ENCODE data around the gene DNLZ.
A peak's percentile ranks its signal among the peaks of the same experiment; 100 is the strongest.

DNLZ gene

GRCh38 chr9:136343121-136343883 is 20.2 kb downstream of the DNLZ start:
- DNase-seq (ENCODE audit: low spot score) = no peak

DNA sequence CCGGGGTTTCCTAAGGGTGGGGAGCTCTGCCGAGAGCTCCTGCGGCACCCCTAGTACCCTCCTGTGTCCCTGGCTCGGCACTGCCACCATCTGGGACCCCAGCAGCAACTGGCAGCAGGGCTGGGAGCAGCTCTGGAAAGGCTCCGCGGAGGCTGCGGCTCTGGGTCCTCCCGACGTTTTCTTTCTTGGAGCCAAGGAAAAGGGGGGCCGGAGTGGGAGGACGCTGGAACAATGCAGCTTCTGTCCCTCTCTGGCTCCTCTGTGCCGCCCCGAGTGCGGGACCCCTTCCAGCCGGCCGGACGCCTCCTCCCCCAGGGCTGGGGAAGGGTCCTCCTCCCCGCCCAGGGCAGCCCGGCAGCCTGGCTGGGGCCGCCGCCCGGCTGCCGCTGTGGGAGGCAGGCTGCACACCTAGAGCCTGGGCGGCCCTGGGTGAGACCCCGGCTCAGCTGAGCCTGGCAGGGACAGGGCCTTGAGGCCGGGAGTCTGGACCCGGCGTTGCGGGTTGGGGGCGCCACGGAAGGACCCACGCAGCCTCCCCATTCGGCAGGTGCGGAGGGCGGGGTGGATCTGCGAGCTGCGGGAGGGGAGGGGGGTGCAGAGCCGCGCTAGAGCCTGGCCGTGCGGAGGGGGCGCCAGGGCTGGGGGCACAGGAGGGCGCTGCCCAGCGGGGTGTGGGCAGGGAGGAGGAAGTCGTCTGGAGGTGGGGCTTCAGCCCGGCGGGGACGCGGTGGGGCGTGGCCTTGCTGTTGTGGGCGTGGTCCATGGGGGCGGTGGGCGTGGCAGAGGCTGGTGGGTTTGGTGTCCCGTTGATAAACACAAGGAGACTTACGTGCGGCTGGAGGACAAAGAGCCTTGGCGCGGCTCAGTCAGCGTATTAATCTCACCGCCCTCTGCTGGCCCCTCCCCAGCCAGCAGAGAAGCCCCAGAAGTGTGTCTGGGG is 21.1 kb downstream of the DNLZ start:
- DNase-seq (ENCODE audit: low spot score) = peak; percentile 64

- no peak for DNase-seq (ENCODE audit: low spot score)
Observed at GRCh38 chr9:136341769-136342168, 21.8 kb downstream of the DNLZ start.

GRCh38 chr9:136341042-136341655 is 22.4 kb downstream of the DNLZ start:
- DNase-seq (ENCODE audit: low spot score) = no peak

DNA sequence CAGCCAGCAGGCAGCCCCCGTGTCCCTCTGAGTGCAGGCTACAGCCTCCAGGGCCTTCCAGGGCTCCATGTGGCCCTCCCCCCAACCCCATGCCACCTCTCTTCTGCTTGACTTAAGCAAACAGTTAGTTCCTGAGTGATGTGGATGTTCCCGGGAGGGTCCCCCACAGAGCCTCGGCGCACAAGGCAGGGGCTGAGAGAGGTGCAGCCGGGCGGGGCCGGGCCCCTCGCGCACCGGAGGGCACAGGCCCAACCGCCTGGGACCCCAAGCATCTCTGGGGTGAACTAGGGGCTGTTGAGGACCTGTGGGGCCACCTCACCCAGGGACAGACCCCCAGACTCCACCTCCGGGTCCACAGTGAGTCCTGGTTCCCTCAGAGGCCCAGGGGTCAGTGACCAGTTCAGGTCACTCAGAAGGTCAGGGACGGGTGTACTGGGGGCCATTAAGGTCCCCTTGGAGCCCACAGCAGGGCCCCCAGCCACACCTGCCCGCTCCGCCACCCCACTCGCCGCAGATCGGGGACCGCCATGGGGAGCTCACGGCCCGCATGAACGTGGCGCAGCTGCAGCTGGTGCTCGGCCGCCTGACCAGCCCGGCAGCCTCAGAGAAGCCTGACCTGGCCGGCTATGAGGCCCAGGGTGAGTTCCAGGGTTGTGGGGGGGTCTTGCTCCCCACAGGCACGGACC is 23.0 kb downstream of the DNLZ start:
- DNase-seq (ENCODE audit: low spot score) = no peak

- DNase-seq (ENCODE audit: low spot score) = no peak
Observed at GRCh38 chr9:136339958-136340310, 23.6 kb downstream of the DNLZ start.

- DNase-seq (ENCODE audit: low spot score) = peak; percentile 75
Observed at GRCh38 chr9:136339173-136339957, 24.2 kb downstream of the DNLZ start.

DNA sequence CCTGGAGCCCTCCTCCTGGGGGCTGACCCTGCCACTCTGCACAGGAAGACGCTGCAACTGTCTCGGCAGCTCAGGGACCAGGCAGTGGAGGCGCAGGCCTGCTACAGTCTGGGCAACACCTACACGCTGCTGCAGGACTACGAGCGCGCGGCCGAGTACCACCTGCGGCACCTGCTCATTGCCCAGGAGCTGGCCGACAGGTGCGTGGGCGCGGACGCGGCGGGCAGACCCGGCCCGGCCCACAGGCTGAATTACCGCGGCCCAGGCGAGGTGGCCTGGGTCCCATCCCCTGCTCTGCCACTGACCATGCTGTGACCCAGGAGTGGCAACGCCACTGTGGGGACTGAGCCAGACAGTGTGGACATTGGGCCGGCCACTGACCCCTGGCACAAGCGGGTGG is 25.0 kb downstream of the DNLZ start:
- no peak for DNase-seq (ENCODE audit: low spot score)

GRCh38 chr9:136337416-136338395 is 25.8 kb downstream of the DNLZ start:
- no peak for DNase-seq (ENCODE audit: low spot score)

GRCh38 chr9:136336881-136337280 is 26.7 kb downstream of the DNLZ start:
- no peak for DNase-seq (ENCODE audit: low spot score)

GRCh38 chr9:136336156-136336870 is 27.2 kb downstream of the DNLZ start:
- peak; percentile 59 for DNase-seq (ENCODE audit: low spot score)

DNA sequence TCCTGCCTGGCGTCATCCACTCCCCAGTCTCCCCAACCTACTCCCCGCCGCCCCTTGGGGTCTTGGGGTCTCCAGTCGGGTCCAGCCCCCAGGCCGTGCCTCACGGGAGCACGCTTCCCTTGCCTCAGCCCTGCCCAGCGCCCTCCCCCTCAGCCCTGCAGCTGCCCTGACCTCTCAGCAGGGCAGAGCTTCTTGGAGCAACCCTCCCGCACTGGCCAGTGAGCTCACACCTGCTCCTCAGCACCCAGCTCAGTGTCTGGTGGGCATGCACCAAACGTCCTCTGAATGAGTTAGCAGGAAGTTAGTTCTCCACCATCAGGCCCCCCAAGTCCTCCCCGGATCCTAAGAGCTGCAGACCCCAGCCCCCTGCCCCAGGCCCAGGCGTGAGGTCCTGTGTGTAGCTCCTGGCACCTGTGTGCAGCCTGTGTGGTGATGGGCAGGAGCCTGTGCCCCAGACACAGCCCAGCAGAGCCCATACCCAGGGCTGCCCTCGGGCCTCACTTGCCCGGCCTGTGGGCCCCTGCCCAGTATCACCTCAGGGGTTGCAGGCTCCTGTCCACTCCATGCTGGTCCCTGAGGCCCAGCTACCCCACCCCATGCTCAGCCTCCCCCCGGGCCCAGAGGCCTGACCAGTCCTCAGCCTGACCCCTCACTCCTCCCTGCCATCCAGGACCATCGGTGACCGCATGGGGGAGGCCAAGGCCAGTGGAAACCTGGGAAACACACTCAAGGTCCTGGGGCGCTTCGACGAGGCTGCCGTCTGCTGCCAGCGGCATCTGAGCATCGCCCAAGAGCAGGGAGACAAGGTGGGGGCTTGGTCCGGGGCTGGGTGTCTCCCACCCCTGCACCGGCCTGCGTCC is 28.0 kb downstream of the DNLZ start:
- no peak for DNase-seq (ENCODE audit: low spot score)

- no peak for DNase-seq (ENCODE audit: low spot score)
Observed at GRCh38 chr9:136334541-136334940, 29.0 kb downstream of the DNLZ start.

GRCh38 chr9:136333486-136333885 is 30.1 kb downstream of the DNLZ start:
- DNase-seq (ENCODE audit: low spot score) = no peak

- DNase-seq (ENCODE audit: low spot score) = no peak
Observed at GRCh38 chr9:136333045-136333444, 30.5 kb downstream of the DNLZ start.

DNA sequence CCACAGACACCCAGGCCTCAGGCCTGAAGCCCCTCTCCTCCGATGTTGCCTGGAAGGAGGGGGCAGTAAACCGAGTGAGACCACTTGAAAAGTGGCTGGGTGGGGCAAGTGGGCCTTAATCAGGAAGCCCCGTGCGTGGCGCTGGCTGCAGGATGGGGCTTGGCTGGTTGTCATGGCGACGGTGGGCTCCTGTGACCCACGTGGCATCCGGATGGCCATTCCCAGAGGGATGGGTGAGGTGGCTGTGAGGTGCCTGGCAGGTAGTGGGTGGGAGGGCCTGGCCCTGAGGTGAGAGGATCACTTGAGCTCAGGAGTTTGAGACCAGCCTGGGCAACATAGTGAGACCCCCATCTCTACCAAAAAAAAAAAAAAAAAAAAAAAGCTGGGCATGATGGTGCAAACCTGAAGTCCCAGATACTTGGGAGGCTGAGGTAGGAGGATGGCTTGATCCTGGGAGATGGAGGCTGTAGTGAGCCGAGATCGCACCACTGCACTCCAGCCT is 31.0 kb downstream of the DNLZ start:
- no peak for DNase-seq (ENCODE audit: low spot score)

DNA sequence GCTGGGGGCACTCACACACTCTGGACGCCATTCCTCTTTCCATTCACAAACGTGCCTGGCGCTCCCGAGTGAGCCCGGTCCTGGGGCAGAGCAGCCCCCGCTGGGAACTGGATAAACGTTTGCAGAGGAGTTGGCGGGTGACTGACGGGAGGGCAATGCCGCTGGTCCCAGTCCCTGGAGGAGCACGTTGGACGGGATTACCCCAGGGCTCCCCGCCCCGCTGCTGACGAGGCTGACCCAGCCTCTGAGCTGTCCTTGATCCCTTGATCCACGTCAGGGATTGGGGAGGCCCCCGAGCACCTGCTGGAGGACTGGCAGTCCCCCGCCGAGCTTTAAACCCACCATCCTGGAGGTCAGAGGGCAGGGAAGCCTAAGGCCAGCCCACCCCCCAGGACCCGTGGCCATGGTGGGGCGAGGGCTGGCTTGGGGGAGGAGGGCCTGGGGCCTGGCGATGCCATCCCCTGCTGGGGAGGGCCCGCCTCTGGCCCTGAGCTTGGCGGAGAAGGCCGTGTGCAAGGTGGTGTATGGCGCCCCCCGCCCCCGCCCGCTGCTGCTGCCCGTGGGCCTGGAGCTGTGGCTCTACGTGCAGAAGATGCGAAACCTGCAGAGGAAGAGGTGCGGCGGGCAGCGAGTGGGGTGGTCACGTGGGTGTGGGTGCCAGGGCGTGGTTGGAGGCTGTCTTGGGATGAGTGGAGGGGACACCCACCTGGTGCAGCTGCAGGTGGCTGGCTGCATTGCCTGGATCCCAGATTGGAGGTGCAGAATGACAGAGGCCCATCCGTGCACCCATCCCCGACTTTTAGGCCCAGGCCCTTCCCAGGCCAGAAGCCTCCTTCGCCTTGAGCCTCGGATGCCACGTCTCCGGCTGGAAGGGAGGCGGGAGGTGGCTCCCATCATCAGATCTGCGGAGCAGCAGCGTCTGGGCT is 31.7 kb downstream of the DNLZ start:
- DNase-seq (ENCODE audit: low spot score) = no peak

Data from GM03348 (cell line).